ENCODE results near the gene ZFP42.

DNA sequence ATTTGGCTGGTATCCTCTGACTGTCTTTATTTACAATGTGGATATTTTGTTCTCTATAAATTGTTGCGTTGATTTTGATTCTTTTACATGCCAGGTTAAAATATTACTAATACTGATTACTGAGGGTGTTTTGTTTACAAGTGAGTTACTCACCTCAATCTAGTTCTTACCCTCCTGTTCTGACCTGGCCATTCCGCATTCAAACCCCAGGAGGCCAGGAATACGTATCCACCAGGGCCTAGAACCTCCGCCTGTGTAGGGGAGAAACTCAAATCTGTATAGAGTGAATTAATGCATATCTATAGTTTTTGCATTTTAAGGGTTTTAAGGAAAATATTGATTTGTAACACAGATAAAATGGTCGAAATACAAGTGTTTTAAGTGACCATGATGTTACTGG, 2.6 kb upstream of the ZFP42 start:
- TF ChIP-seq GATA3 (IDR thresholded peaks at IDR 0.05; ENCODE audit: low read depth, low read length) (no peak), GATA2 (IDR thresholded peaks at IDR 0.05; ENCODE audit: low read depth, low read length) (no peak)

Data from SH-SY5Y (cell line).